SU-DHL-6 (cell line): Measurements from ENCODE around the gene CUEDC1.

Source experiments
- H2AFZ ChIP-seq: fragments of 200-600 bp; sonication (generic); 2 replicates; pipeline ENCODE4 v1.6.1; 2014; ENCODE audit warnings: low read depth, mild to moderate bottlenecking, moderate library complexity, mixed read lengths, antibody characterized with exemption, low read length; ENCODE audit not compliant: severe bottlenecking
- H3F3A ChIP-seq: fragments of 200-600 bp; shearing (Covaris generic); 2 replicates; pipeline ENCODE4 v1.6.0; 2016; ENCODE audit warnings: antibody characterized with exemption, mild to moderate bottlenecking; ENCODE audit not compliant: insufficient read depth
- H3K27ac ChIP-seq: fragments of 200-600 bp; sonication (generic); 2 replicates; pipeline ENCODE4 v1.5.1; 2016; ENCODE audit warnings: low read depth, mild to moderate bottlenecking, low read length, moderate library complexity, mixed read lengths
- H3K27me3 ChIP-seq: fragments of 200-600 bp; sonication (generic), shearing (Covaris generic); 2 replicates; pipeline ENCODE4 v1.6.0; 2014; ENCODE audit warnings: mild to moderate bottlenecking, low read length
- H3K36me3 ChIP-seq: fragments of 200-600 bp; sonication (generic); 2 replicates; pipeline ENCODE4 v1.6.1; 2014; ENCODE audit warnings: mild to moderate bottlenecking, low read length, mixed read lengths
- H3K4me2 ChIP-seq: fragments of 300-600, 200-600 bp; shearing (Covaris generic), sonication (generic); 2 replicates; pipeline ENCODE4 v1.6.0; 2014; ENCODE audit warnings: low read length, low read depth, mild to moderate bottlenecking; ENCODE audit not compliant: poor library complexity, severe bottlenecking
- H3K4me3 ChIP-seq: fragments of 200-600 bp; sonication (generic); 2 replicates; pipeline ENCODE4 v1.5.1; 2014; ENCODE audit warnings: antibody characterized with exemption, low read length, mild to moderate bottlenecking, mixed read lengths; ENCODE audit not compliant: insufficient read depth, poor library complexity, severe bottlenecking
- H3K79me2 ChIP-seq: fragments of 200-600 bp; sonication (generic); 2 replicates; pipeline ENCODE4 v1.6.1; 2014; ENCODE audit warnings: mild to moderate bottlenecking, low read length, moderate library complexity; ENCODE audit not compliant: insufficient read depth
- H3K9ac ChIP-seq: fragments of 200-600 bp; sonication (generic); 2 replicates; pipeline ENCODE4 v1.7.0; 2014; ENCODE audit warnings: mild to moderate bottlenecking, low read length
- H3K9me2 ChIP-seq: fragments of 200-600 bp; sonication (generic); replicated peaks from 2 replicates; pipeline ENCODE4 v1.6.1; 2014; ENCODE audit warnings: low read length; ENCODE audit not compliant: insufficient read depth
- H3K9me3 ChIP-seq: fragments of 200-600 bp; sonication (generic); 2 replicates; pipeline ENCODE4 v1.6.1; 2014; ENCODE audit warnings: low read length, mixed read lengths; ENCODE audit not compliant: insufficient read depth
- H4K20me1 ChIP-seq: fragments of 200-600 bp; sonication (generic); 2 replicates; pipeline ENCODE4 v1.6.1; 2014; ENCODE audit warnings: low read depth, mild to moderate bottlenecking, antibody characterized with exemption, low read length, moderate library complexity, mixed read lengths
- CTCF ChIP-seq: fragments of 200-600 bp; sonication (generic); IDR thresholded peaks from one replicate; pipeline ENCODE4 v1.5.1; 2017; ENCODE audit warnings: antibody characterized with exemption, mild to moderate bottlenecking, low read length, moderate library complexity; ENCODE audit not compliant: insufficient read depth, poor library complexity, severe bottlenecking
- EZH2phosphoT487 ChIP-seq: fragments of 200-600 bp; sonication (generic), shearing (Covaris generic); conservative IDR thresholded peaks from 2 replicates; pipeline ENCODE4 v1.6.1; 2018; ENCODE audit warnings: mild to moderate bottlenecking, antibody characterized with exemption, low read length, moderate library complexity, mixed read lengths

CUEDC1 gene

GRCh38 chr17:57980522-57980921, 25.3 kb upstream of the CUEDC1 start:
- H3K27ac ChIP-seq = no peak overlapping the region
- no peaks in the 10 kb centered on the region for H3K9me2 ChIP-seq
- H2AFZ ChIP-seq = no peak overlapping the region
- no peak overlapping the region for H3K9ac ChIP-seq
- peaks cover 33% of the 10 kb centered on the region for H3K79me2 ChIP-seq
- no peaks in the 10 kb centered on the region for H3K27me3 ChIP-seq
- H4K20me1 ChIP-seq = peaks cover 16% of the 10 kb centered on the region
- peaks cover 29% of the 10 kb centered on the region for H3K36me3 ChIP-seq
- no peak for TF ChIP-seq CTCF
- no peak for TF ChIP-seq EZH2phosphoT487
- H3K9me3 ChIP-seq = no peaks in the 10 kb centered on the region
- H3K4me2 ChIP-seq = no peak overlapping the region
- H3K4me3 ChIP-seq = no peak overlapping the region
- no peaks in the 10 kb centered on the region for H3F3A ChIP-seq

- peaks cover 8% of the 10 kb centered on the region; the same call in 1 of the 2 replicates for H4K20me1 ChIP-seq
These were observed 23.9 kb upstream of the CUEDC1 start for GRCh38 chr17:57979076-57979475.

GRCh38 chr17:57976594-57976993, 21.4 kb upstream of the CUEDC1 start:
- Histone ChIP-seq H3K27ac (no peak overlapping the region), H3K4me2 (no peak overlapping the region), H4K20me1 (no peaks in the 10 kb centered on the region; the same call in 1 of the 2 replicates), H3K36me3 (peaks cover 38% of the 10 kb centered on the region), H3K79me2 (no peaks in the 10 kb centered on the region), H3F3A (no peaks in the 10 kb centered on the region), H3K27me3 (no peaks in the 10 kb centered on the region), H3K9me3 (no peaks in the 10 kb centered on the region), H2AFZ (no peak overlapping the region), H3K9me2 (no peaks in the 10 kb centered on the region), H3K9ac (no peak overlapping the region), H3K4me3 (no peak overlapping the region)
- TF ChIP-seq CTCF (no peak), EZH2phosphoT487 (no peak)

More at GRCh38 chr17:57979076-57979475, 23.9 kb upstream of the CUEDC1 start:
- H3F3A ChIP-seq = no peaks in the 10 kb centered on the region
- H3K4me3 ChIP-seq = no peak overlapping the region
- H3K9ac ChIP-seq = no peak overlapping the region
- no peaks in the 10 kb centered on the region for H3K9me3 ChIP-seq
- H3K4me2 ChIP-seq = no peak overlapping the region
- peaks cover 19% of the 10 kb centered on the region for H3K79me2 ChIP-seq
- H2AFZ ChIP-seq = no peak overlapping the region
- peaks cover 36% of the 10 kb centered on the region for H3K36me3 ChIP-seq
- H3K9me2 ChIP-seq = no peaks in the 10 kb centered on the region
- no peak overlapping the region for H3K27ac ChIP-seq
- TF ChIP-seq CTCF (no peak), EZH2phosphoT487 (no peak)
- no peaks in the 10 kb centered on the region for H3K27me3 ChIP-seq
